ENCODE measurements around the gene H6PD. TPM values are rescaled to one million over a fixed set of nuclear protein-coding genes. Genes with fewer than 3 reads are reported as not detected.

H6PD gene
- total and polyA plus RNA-seq, 2 donors (not counting 3 experiments of a cell fraction or from before 2014, with no cell fraction given), result 24.5 to 29.0 TPM

GRCh38 chr1:9303916-9304315, 69.3 kb downstream of the H6PD start:
- peak overlapping the region; percentile 93 for H3K27ac ChIP-seq (ENCODE audit: insufficient read depth, low read depth, low read length)
- no peak overlapping the region for H3K9ac ChIP-seq (replicated peaks; ENCODE audit: extremely low read depth, insufficient read depth, low read length)
- CTCF ChIA-PET, result interaction anchor here (1.0 to 1.5 kb wide), 3 partner anchors 13 to 187 kb away, joined by 3 to 4 read pairs (median 4); no protein-coding TSS in a partner anchor
- H3K36me3 ChIP-seq (ENCODE audit: control insufficient read depth in 2 of 2, extremely low read depth in 1 of 2, insufficient read depth in 2 of 2, low read length in 2 of 2), result peaks cover 0 to 9% of the 10 kb centered on the region in 2 experiments
- H3K4me3 ChIP-seq (replicated peaks in 1 of 3; ENCODE audit: insufficient read depth in 1 of 3, low read depth in 1 of 3, low read length in 3 of 3), result no peak overlapping the region
- no peak for DNase-seq (ENCODE audit: low read depth, low spot score)
- TF ChIP-seq MYC (IDR thresholded peaks at IDR 0.05; ENCODE audit: low read depth, low read length) (no peak), POLR2AphosphoS5 (IDR thresholded peaks at IDR 0.05; ENCODE audit: insufficient read depth, low read depth, low read length) (no peak), POLR2A (IDR thresholded peaks at IDR 0.05; ENCODE audit: low read depth, low read length) (no peak), JUN (IDR thresholded peaks at IDR 0.05; ENCODE audit: borderline replicate concordance, insufficient read depth, insufficient read length, low read depth) (no peak), EZH2 (IDR thresholded peaks at IDR 0.05; ENCODE audit: borderline replicate concordance, low read depth, low read length, severe bottlenecking) (no peak), MAX (IDR thresholded peaks at IDR 0.05; ENCODE audit: insufficient read depth, insufficient read length) (no peak), FOS (IDR thresholded peaks at IDR 0.05; ENCODE audit: borderline replicate concordance, insufficient read depth, low read length) (no peak), CTCF (IDR thresholded peaks at IDR 0.05; ENCODE audit: extremely low read depth in 1 of 2, insufficient read depth in 1 of 2, low read depth in 1 of 2, low read length in 2 of 2) (no peak), GATA2 (IDR thresholded peaks at IDR 0.05; ENCODE audit: insufficient read depth, insufficient read length, low read depth, low read length) (no peak)
- no peaks in the 10 kb centered on the region for H3K27me3 ChIP-seq (ENCODE audit: control insufficient read depth in 2 of 2, insufficient read depth in 2 of 2, low read length in 2 of 2)
- POLR2A ChIA-PET, result no interaction called here
- no peaks in the 10 kb centered on the region for H3K9me1 ChIP-seq (replicated peaks; ENCODE audit: control insufficient read depth, extremely low read depth, insufficient read depth, low read length)
- no peak overlapping the region for H2AFZ ChIP-seq (ENCODE audit: low read depth, low read length)
- H3K79me2 ChIP-seq (ENCODE audit: control insufficient read depth, insufficient read depth, low read length), result peaks cover 97% of the 10 kb centered on the region
- dilution Hi-C loops (cut with MboI; ENCODE audit: extremely low pct_ligation_motif_present, low sequenced_read_pairs) (no loop called here), intact Hi-C loops (cut with micrococcal nuclease) (loop anchor here (1.0 kb wide), 2 partner anchors 10 to 11 kb away; no protein-coding TSS in a partner anchor)
- H3K9me3 ChIP-seq (replicated peaks; ENCODE audit: control insufficient read depth, insufficient read depth, low read length), result no peaks in the 10 kb centered on the region
- no peak for FAIRE-seq
- no TSS peak for BruUV-seq (replicated peaks)
- no peak overlapping the region for H3K4me2 ChIP-seq (ENCODE audit: insufficient read depth, low read length)
- peaks cover 14% of the 10 kb centered on the region for H4K20me1 ChIP-seq (replicated peaks; ENCODE audit: control insufficient read depth, extremely low read depth, insufficient read depth, low read length)
- H3K4me1 ChIP-seq (ENCODE audit: control insufficient read depth, extremely low read depth, insufficient read depth, low read length), result peaks cover 27% of the 10 kb centered on the region
